DOHH2 (cell line): ENCODE results near the gene SCFD2.

Experiments used
- H3F3A ChIP-seq: fragments of 200-600 bp; sonication (generic), shearing (Covaris generic); 2 replicates; pipeline ENCODE4 v1.6.0; 2016; ENCODE audit warnings: antibody characterized with exemption, mild to moderate bottlenecking; ENCODE audit not compliant: control insufficient read depth, insufficient read depth
- H3K27ac ChIP-seq: fragments of 200-600 bp; sonication (generic); 2 replicates; pipeline ENCODE4 v1.5.1; 2014; ENCODE audit warnings: low read depth, mild to moderate bottlenecking, low read length, moderate library complexity
- H3K27me3 ChIP-seq: fragments of 200-600 bp; sonication (generic); 2 replicates; pipeline ENCODE4 v1.6.1; 2014; ENCODE audit warnings: mild to moderate bottlenecking, low read length, mixed read lengths; ENCODE audit not compliant: control insufficient read depth
- H3K36me3 ChIP-seq: fragments of 200-600 bp; sonication (generic); 2 replicates; pipeline ENCODE4 v1.6.1; 2014; ENCODE audit warnings: mild to moderate bottlenecking, low read length, moderate library complexity, mixed read lengths; ENCODE audit not compliant: control insufficient read depth
- H3K4me1 ChIP-seq: fragments of 200-600 bp; sonication (generic); 2 replicates; pipeline ENCODE4 v1.6.1; 2014; ENCODE audit warnings: mild to moderate bottlenecking, low read length, mixed read lengths; ENCODE audit not compliant: control insufficient read depth
- H3K4me2 ChIP-seq: fragments of 200-600 bp; sonication (generic); 2 replicates; pipeline ENCODE4 v1.6.0; 2014; ENCODE audit warnings: mild to moderate bottlenecking, low read length, moderate library complexity
- H3K4me3 ChIP-seq: fragments of 200-600 bp; sonication (generic); 2 replicates; pipeline ENCODE4 v1.5.1; 2014; ENCODE audit warnings: mild to moderate bottlenecking, low read length, mixed read lengths
- H3K79me2 ChIP-seq: fragments of 200-600 bp; sonication (generic); 2 replicates; pipeline ENCODE4 v1.6.1; 2014; ENCODE audit warnings: mild to moderate bottlenecking, low read length, mixed read lengths; ENCODE audit not compliant: control insufficient read depth
- H3K9me2 ChIP-seq: fragments of 200-600 bp; sonication (generic); replicated peaks from 2 replicates; pipeline ENCODE4 v1.6.1; 2014; ENCODE audit warnings: mild to moderate bottlenecking, low read length, mixed read lengths; ENCODE audit not compliant: control insufficient read depth
- H3K9me3 ChIP-seq: fragments of 200-600 bp; sonication (generic); 2 replicates; pipeline ENCODE4 v1.6.1; 2014; ENCODE audit warnings: antibody characterized with exemption, low read length, mixed read lengths; ENCODE audit not compliant: control insufficient read depth, insufficient read depth
- H4K20me1 ChIP-seq: fragments of 200-600 bp; sonication (generic); 2 replicates; pipeline ENCODE4 v1.6.0; 2014; ENCODE audit warnings: low read depth, mild to moderate bottlenecking, antibody characterized with exemption, low read length, moderate library complexity; ENCODE audit not compliant: control insufficient read depth, insufficient read depth
- CTCF ChIP-seq: fragments of 200-600 bp; sonication (generic); IDR thresholded peaks from one replicate; pipeline ENCODE4 v1.5.1; 2014; ENCODE audit warnings: antibody characterized with exemption, mild to moderate bottlenecking, low read depth, low read length; ENCODE audit not compliant: poor library complexity, severe bottlenecking
- EZH2phosphoT487 ChIP-seq: fragments of 200-600 bp; sonication (generic); IDR thresholded peaks from 2 replicates; pipeline ENCODE4 v1.6.1; 2017; ENCODE audit warnings: borderline replicate concordance, mild to moderate bottlenecking, antibody characterized with exemption, low read length, moderate library complexity, mixed read lengths

SCFD2 gene

GRCh38 chr4:53123171-53123570, 242.7 kb downstream of the SCFD2 start:
- TF ChIP-seq EZH2phosphoT487 (no peak), CTCF (no peak)

GRCh38 chr4:53122280-53123116, 243.4 kb downstream of the SCFD2 start:
- Histone ChIP-seq H3F3A (no peaks in the 10 kb centered on the region), H3K79me2 (no peaks in the 10 kb centered on the region), H3K36me3 (no peaks in the 10 kb centered on the region), H3K27me3 (no peaks in the 10 kb centered on the region), H3K9me2 (no peaks in the 10 kb centered on the region; the same call in 1 of the 2 replicates), H3K9me3 (no peaks in the 10 kb centered on the region), H3K27ac (no peak overlapping the region), H4K20me1 (no peaks in the 10 kb centered on the region), H3K4me3 (no peak overlapping the region), H3K4me1 (no peaks in the 10 kb centered on the region), H3K4me2 (no peak overlapping the region)
- no peak for TF ChIP-seq EZH2phosphoT487
- no peak for TF ChIP-seq CTCF

More at GRCh38 chr4:53123171-53123570, 242.7 kb downstream of the SCFD2 start:
- no peaks in the 10 kb centered on the region for H3F3A ChIP-seq
- H3K27me3 ChIP-seq = no peaks in the 10 kb centered on the region
- H3K36me3 ChIP-seq = no peaks in the 10 kb centered on the region
- no peaks in the 10 kb centered on the region for H3K9me3 ChIP-seq
- H3K9me2 ChIP-seq = no peaks in the 10 kb centered on the region; the same call in 1 of the 2 replicates
- no peak overlapping the region for H3K4me2 ChIP-seq
- H3K27ac ChIP-seq = no peak overlapping the region
- no peaks in the 10 kb centered on the region for H3K79me2 ChIP-seq
- H4K20me1 ChIP-seq = no peaks in the 10 kb centered on the region
- no peaks in the 10 kb centered on the region for H3K4me1 ChIP-seq
- H3K4me3 ChIP-seq = no peak overlapping the region

DNA sequence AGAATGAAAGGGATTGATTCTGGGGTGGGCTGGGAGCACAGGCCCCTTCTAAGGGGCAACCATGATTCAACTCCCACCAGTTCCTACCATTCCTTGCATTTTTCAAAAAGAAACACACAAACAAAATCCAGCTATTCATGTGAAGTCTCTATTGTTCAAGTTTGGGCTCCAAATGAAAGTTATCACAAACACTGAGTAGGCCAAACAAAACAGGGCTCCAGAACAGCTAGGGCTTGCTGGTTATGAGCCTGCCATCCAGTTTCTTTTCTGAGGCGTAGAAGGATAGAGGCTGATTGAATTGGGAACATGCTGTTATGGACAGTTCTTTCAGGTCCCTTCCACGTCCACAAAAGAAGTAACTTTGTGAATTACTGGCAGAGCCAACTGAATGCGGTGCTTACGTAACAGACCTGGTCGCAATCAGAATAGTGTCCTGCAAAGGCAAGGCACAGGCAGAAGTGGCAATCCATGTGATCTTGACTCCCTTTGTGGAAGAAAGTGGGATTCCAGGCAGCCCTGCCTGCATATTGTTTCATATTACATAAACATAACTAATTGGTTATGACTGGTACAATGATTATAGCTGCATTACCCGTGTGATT, 244.5 kb downstream of the SCFD2 start:
- Histone ChIP-seq H3K4me1 (no peaks in the 10 kb centered on the region), H3K27me3 (no peaks in the 10 kb centered on the region), H3K27ac (no peak overlapping the region), H4K20me1 (no peaks in the 10 kb centered on the region), H3K79me2 (no peaks in the 10 kb centered on the region), H3K4me2 (no peak overlapping the region), H3K9me2 (no peaks in the 10 kb centered on the region; the same call in 1 of the 2 replicates), H3K9me3 (no peaks in the 10 kb centered on the region), H3K4me3 (no peak overlapping the region), H3F3A (no peaks in the 10 kb centered on the region), H3K36me3 (no peaks in the 10 kb centered on the region)
- TF ChIP-seq EZH2phosphoT487 = no peak
- no peak for TF ChIP-seq CTCF
